Measurements from ENCODE around the gene C1orf21.

The C1orf21 gene

DNA sequence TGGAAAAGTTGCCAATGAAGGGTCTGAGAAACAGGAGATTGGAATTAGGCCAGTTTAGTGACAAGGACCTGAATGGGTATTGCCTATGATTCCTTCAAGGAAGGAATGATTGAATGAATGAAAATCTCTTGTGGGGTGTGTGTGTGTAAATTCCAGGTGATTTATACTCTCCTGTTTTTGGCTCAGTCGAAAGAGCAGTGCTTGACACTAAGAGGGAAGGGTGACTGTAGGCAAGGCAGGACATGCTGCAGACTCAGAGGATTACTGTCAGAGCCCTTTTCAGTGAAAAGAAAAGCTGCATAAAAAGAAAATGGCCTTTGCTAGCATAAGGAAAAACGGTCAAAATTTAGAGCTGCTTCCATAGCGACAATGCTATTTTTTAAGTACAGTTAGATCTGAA is 30.1 kb downstream of the C1orf21 start:
- no peak for DNase-seq

DNA sequence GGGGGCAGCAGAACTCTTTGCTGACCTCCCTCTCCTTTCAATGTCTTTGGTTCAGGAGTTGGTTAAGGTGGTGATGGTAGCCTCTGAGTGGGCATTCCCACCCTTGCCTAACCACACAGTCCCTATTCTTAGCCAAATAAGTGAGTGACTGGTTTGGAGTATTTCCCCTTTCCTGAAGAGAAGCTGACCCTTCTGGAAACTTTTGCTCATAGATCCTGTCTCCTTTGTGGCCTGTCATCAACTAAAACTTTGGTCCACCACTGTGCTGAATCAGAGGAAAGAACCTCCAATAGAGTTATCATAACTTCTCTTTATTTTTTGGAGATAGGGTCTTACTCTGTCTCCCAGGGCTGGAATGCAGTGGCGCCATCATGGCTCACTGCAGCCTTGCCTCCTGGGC is 31.1 kb downstream of the C1orf21 start:
- DNase-seq, result no peak

DNA sequence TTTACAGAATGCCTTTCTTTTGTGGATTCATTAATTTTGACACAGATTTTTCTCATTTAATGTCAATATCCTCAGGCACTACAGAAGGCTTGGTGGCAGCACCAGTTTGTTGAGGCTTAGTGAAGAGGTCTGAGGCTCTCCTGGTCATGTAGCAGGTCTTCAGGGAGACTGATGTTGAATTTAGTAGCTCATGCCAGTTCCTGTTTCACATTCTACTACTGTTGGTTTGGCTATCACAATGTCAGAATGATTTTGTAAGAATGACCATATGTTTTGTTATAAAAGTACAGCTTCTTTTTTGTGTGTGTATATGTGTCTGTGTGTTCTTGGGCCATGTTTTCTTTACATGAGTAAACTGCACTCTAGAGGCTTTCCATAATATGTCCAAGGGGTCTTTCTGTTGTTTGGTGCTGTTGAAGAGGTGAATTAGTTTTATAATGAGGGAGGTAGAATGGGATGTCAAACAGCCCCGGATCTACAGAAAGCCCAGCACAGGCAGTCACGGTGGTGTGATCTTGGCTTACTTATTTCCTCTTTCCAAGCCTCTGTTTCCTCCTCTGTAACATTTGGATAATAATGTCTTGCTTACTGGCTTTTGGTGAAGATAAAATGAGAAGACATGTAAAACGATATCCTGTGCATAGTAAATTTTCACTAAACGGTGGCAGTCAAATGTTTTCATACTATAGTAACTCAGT is 32.0 kb downstream of the C1orf21 start:
- no peak for DNase-seq

DNA sequence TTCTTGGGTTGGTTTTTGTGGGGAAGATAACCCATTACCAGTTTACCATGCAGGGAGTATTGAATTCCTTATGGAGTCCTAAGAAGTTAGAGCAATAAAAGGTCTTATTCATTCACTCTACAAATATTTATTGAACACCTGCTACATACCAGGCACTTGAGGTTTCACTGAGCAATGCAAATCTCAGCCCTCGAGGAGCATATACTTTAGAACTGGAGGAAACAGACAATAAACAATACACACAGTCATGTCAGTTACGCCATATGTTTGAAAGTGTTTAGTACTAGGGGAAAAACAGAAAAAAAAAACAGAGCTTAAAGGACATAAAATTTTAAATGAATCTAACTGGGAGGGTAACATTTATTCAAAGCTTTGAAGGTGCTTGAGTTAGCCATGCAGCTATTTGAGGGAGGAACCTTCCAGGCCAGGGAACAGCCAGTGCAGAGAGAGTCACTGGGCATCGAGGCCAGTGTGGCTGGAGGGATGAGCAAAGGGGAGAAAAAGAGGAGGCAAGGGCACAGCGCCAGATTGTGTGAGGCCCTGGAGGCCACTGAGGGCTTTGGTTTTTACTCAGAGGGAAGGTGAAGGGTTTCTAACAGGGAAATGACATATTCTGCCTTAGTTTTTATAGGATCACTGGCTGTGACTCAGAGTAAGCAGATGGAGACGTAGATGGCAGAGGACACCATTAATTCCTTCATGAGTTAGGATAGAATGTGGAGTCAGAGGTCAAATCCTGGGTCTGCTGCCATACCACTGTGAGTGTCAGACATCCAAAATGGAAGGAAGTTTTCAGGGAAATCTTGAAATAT is 32.7 kb downstream of the C1orf21 start:
- no peak for DNase-seq

DNA sequence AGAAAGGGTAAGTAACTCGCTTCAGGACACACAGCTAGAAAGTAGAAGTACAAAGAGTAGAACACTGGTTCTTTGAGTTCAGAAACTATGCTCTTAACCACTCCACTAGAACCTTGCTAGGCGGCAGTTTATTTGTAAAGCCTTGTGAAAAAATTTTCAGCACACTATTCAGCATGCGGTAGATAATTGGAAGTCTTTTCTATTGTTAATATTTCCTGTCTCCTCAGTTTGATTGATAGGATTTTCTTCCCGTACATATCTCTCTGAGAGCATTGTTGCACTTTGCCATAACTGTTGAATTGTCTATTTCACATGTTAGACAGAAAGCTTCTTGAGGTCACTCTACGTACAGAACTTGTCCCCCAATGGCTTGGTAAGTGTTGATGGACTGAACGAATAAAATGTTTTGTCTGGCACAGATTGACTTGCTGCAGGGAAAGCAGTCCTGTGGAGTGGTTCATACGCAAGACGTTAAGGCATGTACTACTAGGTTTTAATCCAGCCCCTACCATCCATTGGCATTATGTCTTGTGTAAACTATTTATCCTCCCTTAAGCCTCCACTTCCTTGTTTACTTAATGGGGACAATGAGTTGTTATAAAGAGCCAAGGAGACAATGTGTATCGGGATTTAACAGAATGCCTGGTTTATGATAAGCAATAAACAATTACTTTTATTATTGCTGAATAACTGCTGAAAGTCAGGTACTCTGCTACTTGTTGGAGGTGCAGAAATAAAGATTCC is 35.8 kb downstream of the C1orf21 start:
- no peak for DNase-seq

DNA sequence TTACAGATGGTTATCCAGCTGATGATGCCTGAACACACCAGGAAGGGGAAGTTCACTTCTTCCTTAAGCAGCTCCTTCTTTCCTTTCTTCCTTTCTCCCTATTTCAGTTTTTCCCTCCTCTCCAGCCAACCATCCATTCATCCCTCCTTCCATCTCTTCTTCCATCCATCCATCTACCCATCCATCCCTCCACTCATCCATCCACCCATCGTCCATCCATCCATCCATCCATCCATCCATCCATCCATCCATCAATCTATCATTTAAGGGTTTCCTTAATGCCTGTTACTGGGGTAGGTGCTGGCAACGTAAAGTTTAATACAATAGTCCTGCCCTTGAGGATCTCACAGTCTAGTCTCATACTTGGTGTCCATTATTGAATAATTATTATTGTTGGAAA is 36.8 kb downstream of the C1orf21 start:
- no peak for DNase-seq

DNA sequence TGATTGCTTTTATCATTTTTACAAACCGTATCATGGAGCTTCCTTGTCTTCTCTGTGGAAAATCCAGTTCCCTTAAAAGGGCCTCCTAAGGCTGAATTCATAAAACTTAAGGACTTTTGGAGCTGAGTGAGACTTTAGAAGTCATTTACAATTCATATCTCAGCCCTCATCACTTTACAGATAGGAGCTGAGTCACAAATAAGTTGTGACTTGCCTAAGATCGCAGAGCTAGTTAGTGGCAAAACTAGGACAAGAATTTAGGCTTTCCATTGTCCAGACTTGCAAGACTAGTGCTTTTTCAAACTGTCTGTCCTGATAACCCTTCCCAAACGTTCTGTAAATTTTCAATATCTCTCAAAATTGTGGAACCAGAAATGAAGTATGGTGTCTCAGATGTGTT is 37.3 kb downstream of the C1orf21 start:
- no peak for DNase-seq

DNA sequence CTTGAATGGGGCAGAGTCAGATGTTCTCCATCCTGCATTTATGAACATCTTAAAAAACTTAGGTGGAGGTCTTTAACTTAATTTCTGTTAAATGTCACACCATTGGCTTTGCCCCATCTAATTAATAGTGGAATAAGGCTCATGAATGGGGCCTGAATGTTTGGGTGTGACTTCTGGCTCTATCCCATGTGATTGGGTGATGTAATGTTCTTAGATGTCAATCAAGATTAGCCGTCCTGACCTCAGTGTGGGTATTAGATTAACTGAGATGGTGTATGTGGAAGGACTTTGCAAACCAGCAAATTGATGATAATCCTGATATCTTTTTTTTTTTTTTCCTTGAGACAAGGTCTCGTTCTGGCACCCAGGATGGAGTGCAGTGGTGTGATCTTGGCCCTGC is 38.1 kb downstream of the C1orf21 start:
- DNase-seq, result no peak

DNA sequence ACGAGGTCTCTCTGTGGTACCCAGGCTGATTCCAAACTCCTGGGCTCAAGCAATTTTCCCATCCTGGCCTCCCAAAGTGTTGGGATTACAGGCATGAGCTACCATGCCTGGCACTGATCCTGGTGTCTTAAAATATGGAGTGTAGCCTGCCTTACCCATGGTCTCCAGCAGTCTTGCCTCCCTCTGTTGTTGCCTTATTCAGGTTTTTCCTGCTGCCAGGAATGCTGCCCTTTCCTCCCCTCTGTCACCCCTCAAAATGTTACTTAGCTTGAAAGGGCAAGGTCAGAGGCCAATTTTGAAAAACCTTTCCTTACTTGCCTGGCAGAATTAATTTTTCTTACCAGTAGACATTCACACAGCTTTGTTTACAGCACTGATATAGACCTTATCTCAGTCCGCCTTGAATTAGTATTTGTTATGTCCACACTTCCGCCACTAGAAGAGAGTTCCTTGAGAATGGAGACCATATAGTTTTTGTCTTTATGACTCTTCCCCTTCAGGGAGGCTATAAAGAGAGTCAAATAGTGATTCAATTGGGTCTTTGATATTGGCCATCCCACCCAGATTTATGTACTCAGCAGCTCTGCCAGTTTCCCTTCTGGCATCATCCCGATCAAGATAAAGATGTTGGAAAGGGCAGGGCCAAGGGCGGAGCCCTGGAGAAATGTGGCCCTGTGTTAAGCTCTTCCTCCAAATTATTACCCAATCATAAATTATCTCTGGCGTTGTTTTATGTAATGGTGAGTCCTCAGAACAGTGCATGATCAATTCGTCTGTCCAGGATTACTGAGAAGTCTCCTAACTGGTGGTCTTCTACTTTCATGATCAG is 38.8 kb downstream of the C1orf21 start:
- no peak for DNase-seq

DNA sequence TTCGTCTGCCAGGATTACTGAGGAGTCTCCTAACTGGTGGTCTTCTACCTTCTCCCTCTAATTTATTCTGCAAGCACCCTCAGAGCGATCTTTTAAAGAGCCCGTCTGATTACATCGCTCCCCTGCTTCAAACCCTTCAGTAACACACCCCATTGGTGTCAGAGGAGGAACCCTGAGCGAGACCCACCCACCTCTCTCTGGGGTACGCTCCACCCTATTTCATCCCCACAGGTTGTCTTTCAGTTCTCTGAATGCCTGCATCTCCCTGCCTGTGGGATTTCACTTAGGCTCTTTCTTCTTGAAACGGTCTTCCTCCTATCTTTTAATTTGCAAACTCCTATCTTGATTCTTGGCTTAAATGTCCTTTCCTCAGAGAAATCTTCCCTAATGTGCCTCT is 39.4 kb downstream of the C1orf21 start:
- DNase-seq, result no peak

DNA sequence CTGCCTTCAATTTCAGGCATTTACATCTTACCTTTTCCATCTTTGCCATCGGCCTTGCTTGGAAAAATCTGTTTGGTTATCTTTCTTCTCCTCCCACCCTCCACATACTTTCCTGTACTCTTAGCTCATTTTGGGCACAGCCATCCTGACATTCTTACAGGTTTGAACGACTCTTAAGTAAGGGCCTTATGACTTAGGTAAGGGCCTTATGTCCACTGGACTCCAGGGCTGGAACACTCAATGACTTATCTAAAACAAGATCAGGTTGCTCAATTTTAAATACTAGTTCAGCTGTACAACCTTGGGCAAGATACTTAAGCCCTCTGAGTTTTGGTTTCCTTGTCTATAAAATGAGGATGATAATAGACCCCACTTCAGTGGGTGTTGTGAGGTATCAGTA is 40.9 kb downstream of the C1orf21 start:
- DNase-seq, result no peak

DNA sequence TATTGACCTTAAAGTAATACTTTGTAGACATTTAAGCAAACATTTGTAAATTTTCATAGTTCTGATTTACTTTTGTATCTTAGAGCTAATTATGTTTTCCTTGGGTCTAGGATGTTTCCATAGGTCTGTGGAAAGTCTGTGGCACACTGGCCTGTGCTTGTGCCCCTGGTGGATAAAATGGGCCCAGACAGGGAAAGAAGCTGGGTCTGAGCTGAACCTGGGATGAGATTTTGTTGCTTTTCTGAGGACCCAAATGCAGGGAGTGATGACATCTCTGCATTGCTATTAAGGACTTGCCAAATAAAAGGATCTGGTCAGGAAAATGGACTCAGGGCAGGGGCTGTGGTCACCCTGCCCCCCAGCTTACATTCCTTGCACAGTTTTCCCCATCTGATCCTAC is 41.8 kb downstream of the C1orf21 start:
- DNase-seq, result no peak

DNA sequence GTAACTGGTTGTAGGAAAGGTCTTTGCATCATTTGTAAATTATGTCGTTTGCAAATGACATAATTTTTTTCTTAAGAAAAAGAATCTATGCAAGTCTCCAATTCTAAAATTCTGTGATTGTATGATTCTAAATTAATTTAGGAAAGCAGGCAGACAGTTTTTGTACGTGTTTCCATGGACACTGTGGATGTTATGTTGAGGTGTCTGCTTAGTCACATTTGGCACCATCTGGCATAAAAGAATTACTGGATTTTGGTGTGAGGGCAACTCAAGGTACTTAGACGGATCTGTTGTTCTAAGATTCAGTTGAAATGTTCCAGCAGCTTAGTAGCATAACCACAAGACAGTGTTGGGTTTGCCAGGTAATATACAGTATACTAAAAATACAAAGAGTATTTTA is 42.5 kb downstream of the C1orf21 start:
- DNase-seq, result no peak

DNA sequence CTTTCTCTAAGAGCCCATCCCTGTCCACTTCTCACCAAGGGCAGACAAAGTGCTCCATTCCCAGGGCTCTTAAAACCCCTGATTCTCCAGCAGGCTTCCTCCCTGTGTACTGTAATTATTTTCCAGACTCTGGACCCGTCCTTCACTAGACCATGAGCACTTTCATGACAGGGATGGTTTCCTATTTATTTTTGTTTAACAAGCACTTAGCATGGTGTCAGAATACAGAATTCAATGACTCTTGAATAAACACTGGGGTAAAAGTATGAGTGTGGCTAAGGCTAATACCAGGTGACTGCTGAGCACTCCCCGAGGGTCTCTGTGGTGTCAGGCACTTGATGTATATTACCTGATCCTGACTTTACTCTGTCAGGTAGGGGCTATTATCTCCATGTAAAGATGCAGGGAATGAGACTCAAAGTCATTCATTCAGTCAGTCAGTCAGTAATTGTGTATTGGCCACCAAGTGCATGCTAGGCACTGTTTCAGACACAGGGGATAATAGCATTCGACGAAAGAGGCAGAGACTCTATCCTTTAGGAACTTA is 47.2 kb downstream of the C1orf21 start:
- no peak for DNase-seq

DNA sequence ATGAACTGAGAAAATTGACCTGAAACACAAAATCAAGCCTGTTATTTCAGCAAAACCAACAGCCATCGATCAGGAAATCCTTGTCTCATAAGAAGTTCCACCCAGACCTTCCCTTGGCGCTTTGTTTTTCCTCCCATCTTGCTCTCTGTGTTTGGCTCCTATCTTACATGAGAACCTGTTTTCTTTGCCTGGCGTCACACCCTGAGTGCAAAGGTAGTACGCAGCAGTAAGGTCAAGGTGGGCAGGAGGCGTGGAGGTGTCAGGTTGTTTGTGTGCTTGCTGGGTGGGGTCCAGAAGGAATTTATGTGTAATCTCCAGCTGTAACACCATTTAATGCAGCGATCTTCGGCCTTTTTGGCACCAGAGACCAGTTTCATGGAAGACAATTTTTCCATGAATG is 50.5 kb downstream of the C1orf21 start:
- no peak for DNase-seq

DNA sequence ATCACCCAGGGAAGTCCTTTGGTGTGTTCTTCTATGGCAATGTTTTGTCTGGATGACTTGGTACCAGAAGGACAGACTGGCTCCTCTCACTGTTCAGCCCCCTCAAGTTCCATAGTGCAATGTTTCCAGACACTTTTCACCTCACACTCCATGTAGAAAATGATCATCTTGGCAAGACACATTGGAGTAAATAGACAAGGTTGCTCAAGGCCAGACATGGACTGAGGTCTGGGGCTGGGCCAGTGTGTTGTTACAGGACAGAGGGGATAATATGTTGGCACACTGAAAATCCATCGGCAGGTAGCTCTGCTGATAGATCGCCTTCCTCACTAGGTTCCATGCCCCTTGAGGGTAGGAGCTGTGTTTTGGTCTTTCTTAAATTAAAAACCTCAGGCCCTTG is 51.5 kb downstream of the C1orf21 start:
- DNase-seq, result no peak

DNA sequence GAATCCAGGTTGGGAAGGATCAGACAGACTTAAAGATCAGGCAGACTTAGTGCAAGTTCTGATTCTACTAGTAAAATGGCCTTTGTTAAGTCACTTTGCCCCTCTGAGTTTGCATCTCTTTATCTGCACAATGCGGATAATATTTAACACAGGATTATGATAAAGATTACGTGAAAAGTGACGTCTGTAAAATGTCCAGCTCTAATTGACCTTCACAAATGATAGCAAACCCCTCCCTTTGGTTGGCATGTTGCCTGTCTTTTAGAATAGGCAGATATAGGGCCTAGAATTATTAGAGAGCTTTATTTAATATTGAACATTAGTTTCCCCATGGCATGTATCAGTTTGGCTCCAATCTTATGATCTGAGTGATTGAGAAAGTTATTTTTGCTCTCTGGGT is 55.4 kb downstream of the C1orf21 start:
- DNase-seq, result no peak

DNA sequence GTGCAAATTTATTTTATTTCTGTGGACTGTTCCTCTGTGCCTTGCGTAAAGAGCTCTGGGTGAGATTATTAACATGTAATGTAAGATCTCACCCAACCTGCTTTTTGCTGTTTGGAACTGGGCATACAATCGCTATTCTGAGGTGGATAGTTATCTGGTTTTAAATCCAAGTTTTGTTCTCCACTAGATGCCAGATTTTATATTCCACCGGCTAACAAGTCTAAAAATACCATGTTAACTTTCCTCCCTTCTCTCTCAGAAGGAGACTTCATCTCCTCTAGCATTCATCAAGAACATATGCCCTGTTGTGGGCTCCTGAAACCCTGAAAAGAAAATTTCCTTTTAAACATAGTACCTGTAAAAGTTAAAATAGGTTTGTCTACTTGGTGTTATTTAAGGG is 56.4 kb downstream of the C1orf21 start:
- no peak for DNase-seq

DNA sequence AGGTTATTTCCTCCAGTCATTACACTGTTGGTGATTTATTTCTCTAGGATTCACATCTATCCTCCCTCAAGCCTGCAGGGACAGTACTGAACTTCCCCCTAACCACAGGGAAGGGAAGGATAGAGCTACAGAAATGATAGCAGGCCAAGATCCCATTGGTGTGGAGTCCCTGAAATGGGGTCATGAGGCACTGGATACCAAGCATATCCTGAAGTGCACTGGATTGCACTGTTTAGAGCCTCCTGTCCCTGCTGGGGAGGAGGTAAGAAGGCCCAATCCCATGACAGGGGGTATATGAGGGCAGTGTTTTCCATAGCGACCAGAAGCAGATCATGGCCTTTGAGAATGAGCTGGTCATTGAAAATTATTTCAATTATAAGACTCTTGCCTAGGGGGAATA is 56.8 kb downstream of the C1orf21 start:
- no peak for DNase-seq

DNA sequence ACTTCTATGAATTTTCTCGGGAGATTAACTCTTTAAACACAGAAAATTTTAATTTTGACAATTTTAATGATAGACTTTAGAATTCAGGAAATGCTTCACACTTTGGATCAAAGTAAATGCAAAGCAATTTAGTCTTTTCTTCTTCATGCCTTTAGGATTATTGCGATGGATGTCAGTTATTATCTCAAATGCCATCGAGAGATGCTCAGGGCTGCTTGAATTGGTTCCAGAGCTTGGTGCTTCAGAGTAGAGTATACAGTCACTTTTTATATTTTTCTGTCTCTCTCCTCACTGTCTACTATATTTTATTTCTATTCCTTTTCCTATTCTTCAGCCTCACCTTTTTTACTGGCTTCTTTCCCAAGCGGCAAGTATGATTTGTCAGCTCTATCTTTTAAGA is 59.2 kb downstream of the C1orf21 start:
- no peak for DNase-seq

DNA sequence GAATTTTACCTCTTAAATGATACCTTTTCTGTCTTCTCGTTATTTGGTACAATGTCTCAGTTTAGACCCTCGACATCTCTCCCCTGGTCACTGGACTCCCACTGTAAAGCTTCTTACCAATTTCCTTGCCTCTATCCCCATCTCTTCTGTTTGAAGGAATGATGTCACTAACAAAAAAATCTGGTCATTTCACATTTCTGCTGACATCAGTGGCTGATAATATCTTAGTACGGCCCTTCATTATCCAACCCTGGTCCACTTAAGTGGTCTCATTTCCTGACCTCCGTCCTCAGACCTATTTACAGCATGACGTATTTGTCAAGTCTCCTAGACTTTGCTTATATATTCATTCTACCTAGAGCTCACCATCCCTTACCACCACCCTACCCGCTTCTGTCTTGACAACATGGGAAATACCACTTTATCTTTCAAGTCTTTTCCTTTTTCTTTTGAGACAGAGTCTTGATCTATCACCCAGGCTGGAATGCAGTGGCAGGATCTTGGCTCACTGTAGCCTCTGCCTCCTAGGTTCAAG is 60.9 kb downstream of the C1orf21 start:
- no peak for DNase-seq

DNA sequence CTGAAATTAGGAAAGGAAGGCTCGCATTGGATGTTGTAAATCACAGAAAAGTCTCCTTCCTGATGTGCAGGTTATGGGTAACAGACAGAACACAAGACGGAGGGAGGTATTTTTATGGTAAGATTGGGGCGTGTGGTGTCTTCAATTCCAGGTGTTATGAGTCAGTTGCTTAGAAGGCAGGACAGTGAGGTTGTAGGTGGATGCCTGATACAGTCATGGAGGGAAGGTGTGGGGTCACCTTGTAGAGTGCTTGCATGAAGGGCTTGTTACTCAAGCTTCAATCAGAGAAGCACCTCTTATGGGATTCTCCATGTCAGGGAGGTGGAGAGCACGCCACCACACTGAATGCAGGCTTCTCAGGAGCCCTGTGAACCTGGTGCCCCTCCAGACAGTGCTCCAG is 63.1 kb downstream of the C1orf21 start:
- DNase-seq, result no peak

DNA sequence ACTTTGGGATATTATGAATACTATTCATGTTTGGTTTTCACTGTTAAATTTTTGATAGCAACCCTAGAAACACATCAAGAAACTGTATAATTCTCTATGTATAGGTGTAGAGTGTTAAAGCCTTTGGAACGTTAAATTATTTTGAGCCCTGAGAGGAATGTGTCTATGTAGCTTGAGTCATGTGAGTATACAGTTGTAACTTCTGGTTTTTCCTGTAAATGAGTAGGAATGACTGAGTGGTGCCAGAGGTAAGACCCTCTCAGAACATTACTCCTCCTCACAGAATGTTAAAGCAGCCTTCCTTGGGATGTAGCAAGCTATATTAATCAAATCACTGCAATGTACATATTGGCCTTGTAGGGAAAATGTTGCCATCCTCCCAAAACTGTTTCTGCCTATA is 69.0 kb downstream of the C1orf21 start:
- DNase-seq, result no peak
